HG02938 (cell line): Measurements from ENCODE around the gene ASGR1.
"Not testable (repeated sequence)": the region's sequence is repeated elsewhere in the genome, so short reads cannot be mapped to it uniquely, and the experiment has no call there.

Experiments
- ATAC-seq: cut with Tn5 transposase; IDR thresholded peaks from one replicate; pipeline ENCODE4 v1.9.1; 2021; ENCODE audit warnings: mild to moderate bottlenecking, moderate library complexity; ENCODE audit not compliant: unreplicated experiment

The ASGR1 gene

DNA sequence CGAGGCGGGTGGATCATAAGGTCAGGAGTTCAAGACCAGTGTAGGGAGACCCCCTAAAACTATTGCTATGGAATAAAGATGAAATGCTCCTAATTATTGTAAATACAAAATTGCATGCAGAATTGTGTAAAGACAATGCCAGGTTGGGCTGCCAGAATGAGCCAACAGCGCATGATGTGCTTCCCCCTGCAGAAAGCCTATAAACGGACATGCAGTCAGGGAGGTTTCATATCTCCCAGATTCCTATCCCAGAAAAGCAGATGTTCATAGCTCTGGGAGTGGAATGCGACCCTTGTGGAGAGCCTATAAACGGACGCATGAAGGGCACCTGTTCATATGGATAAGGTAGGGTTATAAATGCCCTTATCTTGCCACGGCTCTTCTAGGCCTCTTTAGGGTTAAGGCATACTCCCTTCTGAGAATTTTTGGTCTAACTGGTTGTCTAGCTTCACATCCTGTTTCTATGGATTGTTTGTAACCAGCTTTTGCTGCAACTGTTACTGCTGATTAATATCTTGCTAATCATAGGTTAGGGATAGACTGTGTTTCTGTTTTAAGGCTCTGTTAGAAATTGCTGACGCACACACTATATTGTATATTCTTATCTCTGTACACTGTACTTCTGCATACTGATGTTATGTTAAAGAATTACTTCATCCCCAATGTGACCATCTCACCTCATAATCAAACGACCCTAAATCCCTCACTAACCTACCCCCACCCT is 10.2 kb downstream of the ASGR1 start:
- ATAC-seq, result not testable (repeated sequence)

DNA sequence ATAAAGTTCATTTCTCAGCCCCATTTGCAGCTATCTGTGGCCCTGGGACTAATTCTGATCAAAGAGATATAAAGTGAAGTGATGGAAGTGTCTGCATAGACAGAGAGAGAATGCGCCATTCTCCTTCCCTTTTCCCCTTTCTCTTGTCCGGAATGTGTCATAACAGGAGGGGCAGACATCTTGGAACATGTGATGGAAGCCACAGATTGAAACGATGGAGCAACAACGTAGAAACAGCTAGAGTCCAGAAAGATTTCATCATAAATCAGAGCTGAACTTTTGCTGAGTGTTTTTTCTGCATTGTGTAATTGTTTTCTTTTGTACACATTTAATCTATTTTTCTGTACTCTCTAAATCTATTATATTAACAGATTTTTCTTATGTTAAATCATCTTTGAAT is 11.3 kb downstream of the ASGR1 start:
- ATAC-seq, result no peak

DNA sequence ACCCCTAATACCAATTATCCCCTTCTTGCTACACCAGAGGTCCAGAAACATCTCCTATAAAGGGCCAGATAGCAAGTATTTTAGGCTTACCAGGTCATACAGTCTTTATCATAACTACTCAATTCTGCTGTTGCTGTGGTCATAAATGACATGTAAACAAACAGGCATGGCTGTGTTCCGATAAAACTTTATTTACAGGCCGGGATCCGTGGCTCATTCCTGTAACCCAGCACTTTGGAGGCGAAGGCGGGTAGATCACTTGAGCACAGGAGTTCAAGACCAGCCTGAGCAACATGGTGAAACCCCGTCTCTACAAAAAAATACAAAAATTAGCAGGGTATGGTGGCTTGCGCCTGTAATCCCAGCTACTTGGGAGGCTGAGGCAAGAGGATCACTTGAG is 12.3 kb downstream of the ASGR1 start:
- ATAC-seq, result no peak

DNA sequence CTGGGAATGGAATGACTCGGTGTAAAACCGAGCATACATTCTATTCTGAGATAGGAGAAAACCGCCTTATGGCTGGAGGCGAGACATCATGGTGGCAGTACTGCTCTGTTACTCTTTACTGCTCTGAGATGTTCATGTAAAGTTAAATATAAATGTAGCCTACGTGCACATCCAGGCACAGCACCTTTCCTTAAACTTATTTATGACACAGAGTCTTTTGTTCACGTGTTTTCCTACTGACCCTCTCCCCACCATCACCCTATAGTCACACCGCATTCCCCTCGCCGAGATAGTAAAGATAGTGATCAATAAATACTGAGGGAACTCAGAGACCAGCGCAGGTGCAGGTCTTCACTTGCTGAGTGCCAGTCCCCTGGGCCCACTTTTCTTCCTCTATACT is 19.6 kb downstream of the ASGR1 start:
- not testable (repeated sequence) for ATAC-seq

DNA sequence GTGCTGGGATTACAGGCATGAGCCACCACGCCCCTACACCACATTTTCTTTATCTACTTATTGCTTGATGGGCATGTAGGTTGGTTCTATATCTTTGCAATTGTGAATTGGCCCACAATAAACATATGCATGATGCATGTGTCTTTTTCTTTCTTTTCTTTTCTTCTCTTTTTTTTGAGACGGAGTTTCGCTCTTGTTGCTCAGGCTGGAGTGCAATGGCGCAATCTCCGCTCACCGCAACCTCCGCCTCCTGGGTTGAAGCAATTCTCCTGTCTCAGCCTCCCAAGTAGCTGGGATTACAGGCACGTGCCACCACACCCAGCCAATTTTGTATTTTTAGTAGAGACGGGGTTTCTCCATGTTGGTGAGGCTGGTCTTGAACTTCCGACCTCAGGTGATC is 20.7 kb downstream of the ASGR1 start:
- not testable (repeated sequence) for ATAC-seq

DNA sequence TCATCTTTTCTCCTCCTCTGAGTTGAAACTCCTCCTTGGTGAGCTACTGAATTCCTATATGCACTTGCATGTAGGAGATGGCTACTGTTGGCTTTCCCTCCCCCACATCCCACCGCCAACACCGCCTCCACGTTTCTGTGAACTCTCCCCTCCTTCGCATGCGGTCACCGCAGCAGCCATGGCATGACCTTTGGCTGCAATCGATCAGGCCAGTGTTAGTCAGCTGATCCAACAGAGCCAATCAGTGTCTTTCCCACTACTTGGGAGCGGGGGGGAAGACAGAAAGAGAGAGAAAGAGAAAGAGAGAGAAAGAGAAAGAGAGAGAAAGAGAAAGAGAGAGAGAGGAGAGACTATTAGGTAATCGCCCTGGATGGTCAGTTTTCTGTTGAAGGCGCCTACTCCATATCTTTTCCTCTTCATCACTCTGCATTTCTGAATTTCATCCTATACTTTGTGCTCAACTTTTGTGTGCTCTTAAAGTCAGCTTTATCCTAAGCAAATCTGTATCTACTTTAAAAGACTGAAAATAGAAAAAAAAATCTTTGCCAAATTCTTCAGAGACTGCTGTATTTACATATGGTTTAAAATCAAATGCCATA is 22.7 kb downstream of the ASGR1 start:
- ATAC-seq, result no peak

DNA sequence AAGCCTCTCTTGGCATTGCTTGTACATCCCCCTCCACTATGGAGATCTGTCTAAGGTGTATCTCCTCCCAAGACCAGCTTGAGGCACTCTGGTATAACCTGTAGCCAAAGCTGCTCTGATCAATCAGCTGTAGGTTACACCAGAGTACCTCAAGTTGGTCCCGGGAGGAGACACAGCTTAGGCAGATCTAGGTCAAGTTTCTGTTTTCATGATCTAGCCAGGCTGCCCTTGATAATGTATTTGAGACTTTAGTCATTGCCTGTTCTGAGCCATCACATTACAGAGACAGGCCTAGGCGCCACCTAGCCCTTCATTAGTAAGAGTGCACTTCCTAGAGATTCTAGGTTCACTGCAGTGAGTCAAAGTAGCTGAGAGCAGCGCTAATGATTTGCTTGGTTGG is 31.4 kb downstream of the ASGR1 start:
- ATAC-seq, result no peak

DNA sequence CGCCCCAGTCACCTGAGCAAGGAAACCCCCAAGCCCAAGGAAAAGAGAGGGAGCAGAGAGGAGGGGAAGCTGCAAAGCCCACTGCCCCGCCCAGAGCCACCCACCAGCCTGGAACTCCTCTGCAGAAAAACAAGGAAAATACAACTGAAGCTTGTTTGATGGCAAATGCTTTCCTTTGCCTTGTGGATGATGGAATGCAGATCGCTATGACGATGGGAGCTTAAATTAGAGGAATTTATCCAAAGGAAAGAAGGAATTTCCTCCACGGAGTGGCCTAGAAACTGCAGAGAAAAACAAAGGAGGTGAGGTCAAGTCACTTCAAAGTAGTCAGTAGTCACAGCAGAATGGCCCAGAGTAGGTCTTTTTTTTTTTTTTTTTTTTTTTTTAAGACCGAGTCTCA is 33.1 kb downstream of the ASGR1 start:
- no peak for ATAC-seq

DNA sequence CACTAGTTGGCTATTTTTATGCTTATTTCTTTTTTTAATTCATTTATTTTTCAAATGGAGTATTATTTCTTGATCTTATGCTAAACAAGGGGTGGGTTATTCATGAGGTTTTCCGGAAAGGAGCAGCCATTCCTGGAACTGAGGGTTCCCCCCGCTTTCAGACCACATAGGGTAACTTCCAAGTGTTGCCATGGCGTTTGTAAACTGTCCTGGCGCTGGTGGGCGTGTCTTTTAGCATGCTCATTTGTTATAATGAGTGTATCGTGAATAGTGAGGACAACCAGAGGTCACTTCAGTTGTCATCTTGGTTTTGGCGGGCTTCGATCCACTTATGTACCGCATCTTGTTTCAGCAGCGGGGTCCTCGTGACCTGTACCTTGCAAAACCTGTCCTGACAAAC is 35.0 kb downstream of the ASGR1 start:
- no peak for ATAC-seq

DNA sequence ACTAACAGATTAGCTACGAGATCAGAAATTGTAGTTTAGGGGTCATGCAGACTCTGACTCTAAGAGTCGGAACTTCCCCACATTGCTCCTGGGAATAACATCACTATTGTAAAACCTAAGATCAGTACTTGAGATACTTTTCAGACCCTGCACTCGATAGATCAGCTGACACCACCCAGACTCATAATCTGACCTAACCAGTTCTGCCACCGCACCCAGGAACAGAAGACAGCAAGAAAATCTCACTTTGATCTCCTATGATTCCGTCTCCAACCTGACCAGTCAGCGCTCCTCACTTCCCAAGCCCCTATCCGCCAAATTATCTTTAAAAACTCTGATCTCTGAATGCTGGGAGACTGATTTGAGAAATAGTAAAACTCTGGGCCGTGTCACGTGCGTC is 37.3 kb downstream of the ASGR1 start:
- no peak for ATAC-seq

DNA sequence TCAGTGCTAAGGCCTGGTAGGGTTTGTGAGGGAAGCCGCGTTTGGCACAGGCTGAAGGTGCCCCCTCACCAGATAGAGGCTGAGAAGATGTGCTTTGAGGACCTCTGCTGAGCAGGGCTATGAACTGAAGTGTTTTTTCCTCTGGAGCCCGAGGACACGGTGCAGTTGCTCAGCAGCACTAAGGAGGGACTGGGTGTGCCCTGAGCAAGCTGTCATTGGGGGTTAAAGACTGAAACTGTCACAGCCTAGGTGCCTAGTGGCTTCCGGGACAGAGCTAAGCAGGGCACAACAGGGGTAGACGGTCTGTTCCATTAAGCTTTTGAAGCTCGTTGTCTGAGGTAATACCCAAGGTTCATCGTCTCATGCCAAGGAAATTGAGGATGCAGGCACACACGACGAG is 39.8 kb downstream of the ASGR1 start:
- ATAC-seq, result no peak

DNA sequence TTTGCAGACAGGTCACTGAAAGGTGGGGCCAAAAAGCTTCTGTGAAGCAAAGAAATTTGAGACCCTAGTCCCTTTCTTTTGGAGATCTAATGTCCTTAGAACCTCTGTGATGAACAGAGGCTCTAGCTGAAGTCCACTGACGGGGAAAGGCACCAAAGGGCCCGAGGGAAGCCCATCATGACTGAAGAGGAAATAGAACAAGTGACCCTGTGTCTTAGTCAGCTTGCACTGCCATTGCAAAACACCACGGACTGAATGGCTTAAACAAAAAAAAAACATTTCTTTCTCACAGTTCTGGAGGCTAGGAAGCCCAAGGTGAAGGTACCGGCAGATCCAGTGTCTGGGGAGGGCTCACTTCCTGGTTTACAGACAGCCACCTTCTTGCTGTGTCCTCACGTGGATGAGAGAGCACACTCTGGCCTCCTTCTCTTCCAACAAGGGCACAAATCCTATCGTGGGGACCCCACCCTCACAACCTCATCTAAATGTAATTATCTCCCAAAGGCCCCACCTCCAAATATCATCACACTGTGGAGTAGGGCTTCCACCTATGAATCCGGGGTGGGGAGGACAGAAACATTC is 40.3 kb downstream of the ASGR1 start:
- ATAC-seq, result no peak

DNA sequence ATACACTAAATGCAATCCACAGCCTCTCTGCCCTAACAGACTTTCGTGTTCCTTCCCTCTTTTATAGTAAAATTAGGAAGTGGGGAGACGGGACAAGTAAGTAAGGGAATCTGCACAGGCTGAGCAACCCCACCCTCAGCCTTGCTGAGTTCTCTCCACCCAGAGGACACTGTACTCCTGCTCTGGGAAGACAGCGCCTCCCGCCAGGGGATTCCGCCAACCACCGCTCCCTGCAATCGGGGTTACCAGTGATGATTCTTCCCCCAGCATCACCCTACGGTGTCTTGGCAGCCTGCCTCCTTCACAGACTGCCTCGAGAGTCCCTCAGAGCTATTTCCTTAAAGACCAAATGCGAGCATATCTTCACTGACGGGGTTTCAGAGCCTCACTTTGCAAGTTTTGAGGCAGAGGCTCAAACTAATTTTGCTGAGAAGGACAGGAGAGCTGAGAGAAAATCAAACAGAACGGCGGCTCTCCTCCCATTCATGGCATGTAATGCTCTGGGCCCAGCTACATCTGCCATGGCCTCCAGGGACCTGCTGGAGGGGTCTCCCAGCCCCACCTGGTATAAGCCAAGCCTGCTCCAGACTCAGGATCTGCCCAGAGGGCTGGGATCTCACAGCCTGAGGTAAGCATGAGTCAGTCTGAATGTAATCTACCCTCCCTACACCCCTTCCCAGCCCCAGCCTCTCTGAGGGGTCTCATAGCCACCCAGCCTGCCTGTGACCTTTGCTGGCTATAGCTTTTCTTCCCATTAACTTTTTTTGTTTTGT is 41.8 kb downstream of the ASGR1 start:
- ATAC-seq, result no peak

DNA sequence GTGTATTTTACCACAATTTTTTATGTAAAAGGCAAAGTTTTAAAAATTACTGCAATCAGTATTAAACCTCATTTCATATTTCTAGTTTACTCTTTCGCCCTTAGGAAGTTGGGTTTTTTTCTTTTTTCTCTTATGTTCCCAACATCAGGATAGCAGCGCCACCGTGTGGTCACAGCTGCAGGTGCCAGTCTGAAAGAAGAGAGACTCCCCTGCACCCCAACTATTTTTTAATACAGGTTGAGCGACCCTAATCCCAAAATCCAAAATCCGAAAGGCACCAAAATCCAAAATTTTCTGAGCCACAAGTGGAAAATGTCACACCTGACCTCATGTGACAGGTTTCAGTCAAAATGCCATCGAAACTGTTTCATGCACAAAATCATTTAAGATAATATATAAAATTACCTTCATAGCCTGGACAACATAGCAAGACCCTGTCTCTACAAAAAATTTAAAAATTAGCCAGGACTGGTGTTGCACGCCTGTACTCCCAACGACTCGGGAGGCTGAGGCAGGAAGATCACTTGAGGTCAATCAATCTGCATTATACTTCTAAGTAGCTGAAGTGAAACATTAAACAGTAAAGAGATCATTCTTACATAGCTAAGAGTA is 42.8 kb downstream of the ASGR1 start:
- no peak for ATAC-seq

DNA sequence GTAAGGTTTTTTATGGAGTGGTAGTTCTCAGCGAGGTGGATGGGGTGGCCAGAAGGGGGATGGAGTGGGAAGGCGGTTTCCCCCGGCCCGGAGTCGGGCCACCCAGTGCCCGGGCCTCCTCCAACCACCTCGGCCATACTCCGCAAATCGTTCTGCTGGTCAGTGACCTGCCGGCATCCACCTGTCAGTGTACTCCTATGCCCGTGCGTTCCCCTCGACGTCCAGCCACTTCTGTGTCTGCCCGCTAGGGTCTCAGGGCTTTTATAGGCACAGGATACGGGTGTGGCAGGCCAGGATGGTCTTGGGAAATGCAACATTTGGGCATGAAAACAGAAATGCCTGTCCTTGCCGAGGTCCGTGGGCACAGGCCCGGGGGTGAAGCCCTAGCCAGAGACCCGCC is 45.3 kb downstream of the ASGR1 start:
- ATAC-seq, result no peak

DNA sequence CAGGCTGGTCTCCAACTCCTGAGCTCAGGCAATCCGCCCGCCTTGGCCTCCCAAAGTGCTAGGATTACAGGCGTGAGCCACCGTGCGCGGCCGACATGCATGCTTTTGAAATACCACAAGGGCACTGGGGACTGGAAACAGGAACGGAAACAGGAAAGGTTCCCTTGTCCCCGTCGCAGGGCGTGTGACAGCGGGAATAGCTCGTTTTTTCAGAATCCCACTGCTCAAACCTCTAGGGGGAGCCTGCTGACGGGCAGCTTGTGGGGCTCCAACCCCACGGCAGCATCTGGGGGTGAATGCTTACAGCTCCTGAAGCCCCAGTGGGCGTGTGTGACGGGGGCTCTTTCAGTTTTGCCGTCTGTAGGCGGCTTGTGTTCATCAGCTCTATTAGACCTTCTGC is 45.7 kb downstream of the ASGR1 start:
- no peak for ATAC-seq

DNA sequence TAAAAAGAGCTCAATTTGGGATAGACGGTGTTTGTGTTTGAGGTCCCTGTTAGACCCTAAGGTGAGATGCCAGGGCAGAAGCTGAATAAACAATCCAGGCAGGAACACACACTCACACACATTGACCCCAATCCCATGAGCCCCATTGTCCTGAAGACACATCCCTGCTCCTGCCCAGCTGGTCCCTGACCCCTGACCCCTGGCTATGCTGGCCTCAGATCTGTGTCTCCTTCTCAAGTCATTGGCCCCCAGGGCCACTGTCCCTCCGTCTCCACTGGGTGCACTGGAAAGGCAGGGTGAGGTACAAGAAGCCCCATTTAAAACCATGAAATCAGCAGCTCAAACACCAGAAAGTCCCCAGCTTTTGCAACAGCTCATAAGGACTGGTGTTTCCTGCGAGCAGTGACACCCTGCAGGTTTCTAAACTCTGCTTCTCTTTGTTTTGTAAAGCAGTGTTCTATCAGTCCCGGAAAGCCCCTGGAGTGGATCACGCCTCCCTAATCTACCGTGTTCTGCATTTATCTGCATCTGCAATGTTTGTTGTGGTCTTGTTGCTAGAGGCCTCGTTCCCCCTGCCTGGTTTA is 46.6 kb downstream of the ASGR1 start:
- no peak for ATAC-seq

DNA sequence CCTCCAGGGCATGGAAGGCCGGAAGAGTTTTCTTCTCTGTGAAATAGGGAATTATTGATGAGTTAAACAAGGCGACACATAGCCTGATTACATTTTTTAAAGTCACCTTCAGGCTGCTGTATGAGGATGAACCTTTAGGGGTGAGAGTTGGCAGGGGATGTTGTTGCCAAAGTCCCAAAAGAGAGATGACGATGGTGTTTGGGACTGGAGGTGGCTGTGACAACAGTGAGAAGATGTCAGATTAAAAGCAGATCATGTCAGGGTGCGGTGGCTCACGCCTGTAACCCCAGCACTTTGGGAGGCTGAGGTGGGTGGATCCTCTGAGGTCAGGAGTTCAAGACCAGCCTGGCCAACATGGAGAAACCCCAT is 47.8 kb downstream of the ASGR1 start:
- no peak for ATAC-seq

DNA sequence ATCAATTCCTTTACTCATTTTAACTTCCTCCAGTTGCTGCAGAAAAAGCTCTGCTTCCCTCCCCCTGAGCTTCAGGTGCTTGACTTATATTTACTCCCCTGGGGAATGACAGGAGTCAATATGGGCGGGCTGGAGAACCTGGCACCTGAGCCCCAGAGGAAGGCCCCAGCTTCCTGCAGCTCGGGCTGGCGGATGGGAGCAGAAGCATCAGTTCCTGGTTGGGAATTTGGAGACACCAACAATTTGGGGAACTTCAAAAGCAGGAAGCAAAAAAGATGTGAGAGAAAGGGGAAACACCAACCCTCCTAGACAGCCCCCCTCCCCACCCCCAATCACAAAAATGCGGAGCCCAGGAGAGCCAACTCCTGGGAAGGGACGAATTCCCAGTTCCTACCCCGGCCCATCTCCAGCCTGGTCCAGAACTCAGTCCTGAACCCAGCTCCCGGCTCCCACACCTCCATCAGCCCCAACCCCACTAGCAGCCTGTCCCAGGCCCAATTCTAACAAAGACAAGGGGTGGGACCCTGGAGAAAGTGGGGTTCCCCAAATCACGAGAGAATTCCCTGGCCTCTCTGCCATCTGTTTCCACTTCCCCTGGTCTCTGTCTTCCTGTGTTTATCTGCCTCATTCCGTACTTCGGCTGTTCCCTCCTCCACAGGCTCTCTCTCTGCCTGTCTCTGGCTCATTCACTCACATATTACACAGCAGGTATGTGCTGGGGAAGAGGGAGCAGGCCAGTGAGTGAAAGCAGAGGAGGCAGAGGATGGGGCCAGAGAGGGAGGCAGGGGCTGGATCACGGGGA is 48.3 kb downstream of the ASGR1 start:
- ATAC-seq, result no peak

DNA sequence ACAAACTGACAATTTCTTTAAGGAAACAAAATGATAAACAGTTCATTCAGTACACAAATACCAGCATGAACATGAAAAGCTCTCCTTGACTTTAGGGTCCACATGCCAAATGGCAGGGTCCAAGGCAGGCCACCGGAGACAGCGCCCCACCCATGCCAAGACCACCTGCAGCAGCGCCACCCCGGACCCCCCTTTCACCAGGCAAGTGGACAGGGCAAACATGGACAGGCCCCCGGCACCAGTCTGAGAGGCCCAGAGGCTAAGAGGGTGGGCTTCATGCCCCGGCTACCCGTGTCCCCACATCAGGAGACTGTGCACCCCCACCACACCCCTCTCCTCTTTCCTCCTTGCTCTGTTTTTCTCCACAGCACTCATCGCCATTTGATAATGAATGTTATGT is 49.9 kb downstream of the ASGR1 start:
- no peak for ATAC-seq
